Keratinocyte (primary cell): ENCODE measurements around the gene BRSK2.

Experiments used
- CTCF ChIP-seq, 3 experiments: IDR thresholded peaks in 1 of 3; conservative IDR thresholded peaks in 1 of 3; optimal IDR thresholded peaks in 1 of 3; 2 replicates in 2 of 3; 3 replicates in 1 of 3; pipeline versions ENCODE3 to v1.5.1; 2011; ENCODE audit warnings: low read length in 3 of 3, mild to moderate bottlenecking in 3 of 3, moderate library complexity in 2 of 3, control low read depth in 1 of 3, inconsistent platforms in 1 of 3; ENCODE audit not compliant: insufficient read depth in 2 of 3; ENCODE audit errors: extremely low read depth in 1 of 3
- EZH2 ChIP-seq: IDR thresholded peaks from one replicate; pipeline ENCODE4 v1.6.1; 2012; ENCODE audit warnings: inconsistent platforms, mild to moderate bottlenecking, low read length, moderate library complexity

- TF ChIP-seq CTCF (optimal IDR thresholded peaks at IDR 0.05 in 1 of 3, IDR thresholded peaks at IDR 0.05 in 1 of 3, conservative IDR thresholded peaks at IDR 0.05 in 1 of 3; ENCODE audit: extremely low read depth in 1 of 3, insufficient read depth in 2 of 3, low read length in 3 of 3) (no peak), EZH2 (no peak)
These were observed 56.9 kb downstream of the BRSK2 start for GRCh38 chr11:1446623-1447022.
